Inflammatory macrophage (primary cell): ENCODE results near the gene LONP2.
"Not testable (repeated sequence)": the region's sequence is repeated elsewhere in the genome, so short reads cannot be mapped to it uniquely, and the experiment has no call there.

Experiments
- DNase-seq, 2 donors: peaks; one replicate each; pipeline ENCODE4 v3.0.0-alpha.2; 2020 to 2022

Gene LONP2

DNA sequence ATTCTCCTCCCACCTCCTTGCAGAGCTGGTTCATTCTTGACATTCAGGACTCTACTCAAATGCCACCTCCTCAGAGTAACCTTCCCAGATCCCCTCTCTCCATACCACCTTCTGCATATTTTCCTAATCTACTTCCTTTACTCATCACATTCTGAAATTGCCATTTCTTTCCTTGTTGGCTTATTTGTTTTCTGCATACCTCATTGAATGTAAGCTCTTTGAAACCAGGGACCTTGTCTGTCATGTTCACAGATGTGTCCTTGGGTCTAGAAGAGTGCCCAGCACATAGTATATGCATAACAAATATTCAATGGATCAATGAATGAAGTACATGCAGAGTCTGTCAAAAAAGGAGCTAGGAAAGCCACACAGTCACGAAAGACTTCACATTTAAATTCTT lies 7.8 kb upstream of the LONP2 start:
- no peak for DNase-seq

DNA sequence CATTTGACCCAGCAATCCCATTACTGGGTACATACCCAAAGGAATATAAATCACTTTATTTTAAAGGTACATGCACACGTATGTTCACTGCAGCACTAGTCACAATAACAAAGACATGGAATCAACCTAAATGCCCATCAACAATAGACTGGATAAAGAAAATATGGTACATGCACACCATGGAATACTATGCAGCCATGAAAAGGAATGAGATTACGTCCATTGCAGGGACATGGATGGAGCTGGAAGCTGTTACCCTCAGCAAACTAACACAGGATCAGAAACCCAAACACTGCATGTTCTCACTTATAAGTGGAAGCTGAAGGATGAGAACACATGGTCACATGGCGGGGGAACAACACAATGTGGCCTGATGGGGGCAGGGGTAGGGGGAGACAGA lies 4.0 kb upstream of the LONP2 start:
- not testable (repeated sequence) for DNase-seq

DNA sequence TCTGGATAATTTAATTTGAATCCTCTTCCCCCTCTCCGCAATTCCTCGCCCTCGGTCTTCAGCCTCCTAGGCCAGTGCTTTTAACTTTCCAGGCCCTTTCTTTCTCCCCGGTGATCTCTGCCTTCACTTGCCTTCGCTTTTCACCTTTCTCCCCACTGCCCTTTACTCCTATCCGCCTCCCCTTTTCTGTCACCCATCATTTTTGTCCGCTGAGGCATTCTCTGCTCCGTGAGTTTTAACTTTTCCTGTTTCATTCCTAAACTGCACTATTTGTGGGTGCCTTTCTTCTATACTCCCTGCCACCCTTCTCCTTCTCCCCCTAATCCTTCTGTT lies 729 bp downstream of the LONP2 start:
- DNase-seq: no peak

DNA sequence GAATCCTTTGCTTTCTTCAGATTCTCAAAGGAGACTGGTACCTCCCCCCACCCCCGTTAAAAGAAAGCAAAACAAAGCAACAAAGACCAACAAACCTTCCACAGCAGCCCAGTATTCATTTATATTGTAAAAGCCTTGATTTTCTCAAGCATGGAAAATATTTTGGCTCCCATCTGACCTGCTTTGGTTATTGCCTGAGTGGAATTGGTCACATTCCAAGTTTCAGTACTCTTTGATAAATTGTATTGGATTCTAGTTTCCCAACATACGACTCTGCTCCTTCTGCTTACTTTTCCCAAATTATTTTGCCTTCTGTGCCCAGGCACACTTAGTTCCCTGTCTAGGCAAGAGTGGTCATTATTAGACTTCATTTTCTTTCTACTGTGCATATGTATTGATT lies 2.0 kb downstream of the LONP2 start:
- no peak for DNase-seq

DNA sequence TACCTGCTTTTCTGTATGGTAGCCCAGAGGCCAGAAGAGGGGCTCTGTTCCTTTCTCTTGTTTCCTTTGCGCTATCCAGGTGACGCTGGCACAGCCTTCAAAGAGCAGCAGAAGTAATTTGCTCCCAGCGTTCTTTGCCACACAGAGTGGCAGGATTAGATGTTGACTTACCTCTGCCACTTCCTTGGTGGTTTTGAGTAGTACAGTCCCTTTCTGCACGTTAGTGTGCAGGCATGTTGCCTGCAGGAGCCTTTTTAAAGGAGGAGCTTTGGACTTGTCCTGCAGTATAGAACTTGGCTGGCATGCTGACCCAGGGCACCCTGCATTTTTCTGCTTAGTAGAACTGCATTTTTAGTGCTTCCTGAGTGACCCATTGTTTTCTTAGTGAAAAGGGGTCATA lies 3.2 kb downstream of the LONP2 start, which contains the start of gene ABCC11:
Gene ABCC11 (minus strand): TSS at position 229 of the 400 bp plus-strand sequence. CDS start 15,618 bp downstream, outside the sequence.
- no peak for DNase-seq

DNA sequence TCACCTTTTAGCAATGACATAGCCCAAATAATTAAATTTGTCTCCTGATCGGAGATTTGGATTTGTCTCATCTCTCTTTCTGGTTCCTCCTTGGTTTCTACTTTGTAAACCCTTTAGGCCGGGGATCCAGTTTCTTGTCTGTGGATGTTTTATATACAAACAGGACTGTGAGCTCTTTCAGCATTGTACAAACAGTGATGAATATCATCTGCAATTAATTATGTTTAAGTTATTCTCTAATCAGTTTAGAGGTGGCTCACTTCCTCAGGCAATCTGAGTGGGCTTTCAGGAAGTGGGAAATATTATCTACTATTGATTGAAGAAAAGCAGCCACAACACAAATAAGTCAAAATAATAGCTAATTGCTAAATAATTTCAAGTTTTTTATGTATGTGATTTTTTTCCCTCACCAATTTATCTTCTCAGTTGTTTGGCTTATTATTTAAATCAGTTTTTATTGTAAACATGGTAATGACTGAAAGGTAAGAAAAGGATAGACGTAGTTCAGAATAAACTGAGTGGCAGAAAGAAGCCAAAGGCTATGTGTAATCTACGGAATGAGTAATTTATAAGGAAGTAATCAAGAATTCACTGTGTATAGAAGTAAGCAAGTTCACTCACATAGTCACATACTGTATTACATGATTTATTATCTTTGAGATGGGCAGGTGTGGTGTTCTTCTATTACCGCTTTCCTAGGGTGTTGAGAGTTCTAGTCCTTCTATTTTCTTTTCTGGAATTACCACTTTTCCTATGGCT lies 6.6 kb downstream of the LONP2 start:
- no peak for DNase-seq

DNA sequence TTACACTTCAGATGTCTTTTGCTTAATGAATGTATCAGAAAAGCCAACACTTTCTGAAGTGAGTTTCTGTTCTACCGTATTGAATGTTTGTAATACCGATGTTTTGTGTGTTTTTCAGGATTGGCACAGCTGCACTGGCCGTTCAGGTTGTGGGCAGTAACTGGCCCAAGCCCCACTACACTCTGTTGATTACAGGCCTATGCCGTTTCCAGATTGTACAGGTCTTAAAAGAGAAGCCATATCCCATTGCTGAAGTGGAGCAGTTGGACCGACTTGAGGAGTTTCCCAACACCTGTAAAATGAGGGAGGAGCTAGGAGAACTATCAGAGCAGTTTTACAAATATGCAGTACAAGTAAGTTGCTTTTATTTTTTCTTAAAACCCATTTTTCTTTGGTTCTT lies 7.9 kb downstream of the LONP2 start:
- no peak for DNase-seq

DNA sequence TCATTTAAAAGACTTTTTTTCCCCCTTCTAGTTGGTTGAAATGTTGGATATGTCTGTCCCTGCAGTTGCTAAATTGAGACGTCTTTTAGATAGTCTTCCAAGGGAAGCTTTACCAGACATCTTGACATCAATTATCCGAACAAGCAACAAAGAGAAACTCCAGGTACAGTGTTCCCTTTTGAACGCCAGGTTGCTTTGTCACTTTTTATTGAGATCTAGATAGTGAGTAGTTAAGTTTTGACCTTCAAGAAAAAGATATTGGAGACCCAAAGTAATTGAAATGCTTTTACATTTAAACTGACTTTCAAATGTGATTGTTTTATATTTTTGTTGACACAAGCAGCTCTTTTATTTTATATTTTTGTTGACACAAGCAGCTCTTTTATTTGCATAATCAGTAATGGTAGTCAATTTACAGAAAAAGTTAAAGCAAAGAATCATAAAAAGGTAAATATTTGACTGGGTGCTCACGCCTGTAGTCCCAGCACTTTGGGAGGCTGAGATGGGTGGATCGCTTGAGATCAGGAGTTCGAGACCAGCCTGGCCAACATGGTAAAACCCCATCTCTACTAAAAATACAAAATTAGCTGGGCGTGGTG lies 12.6 kb downstream of the LONP2 start:
- no peak for DNase-seq

DNA sequence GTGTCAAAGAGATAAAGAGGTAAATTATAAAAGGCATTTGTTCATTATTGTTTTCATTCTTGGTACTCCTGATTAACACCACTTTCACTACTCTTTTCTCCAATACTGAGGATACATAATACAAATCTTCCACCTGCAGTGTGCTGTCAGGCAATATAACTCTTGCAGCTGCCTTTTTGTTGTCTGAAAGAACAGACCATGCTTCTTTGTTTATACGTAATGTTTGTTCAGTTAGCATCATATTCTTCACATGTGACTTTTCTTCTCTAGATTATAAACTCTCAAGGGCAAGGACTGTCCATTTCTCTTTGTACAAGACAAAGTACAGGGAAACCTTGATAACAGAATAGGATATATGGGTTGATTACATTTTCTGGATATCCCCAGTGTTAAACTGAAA lies 17.5 kb downstream of the LONP2 start:
- DNase-seq: no peak

DNA sequence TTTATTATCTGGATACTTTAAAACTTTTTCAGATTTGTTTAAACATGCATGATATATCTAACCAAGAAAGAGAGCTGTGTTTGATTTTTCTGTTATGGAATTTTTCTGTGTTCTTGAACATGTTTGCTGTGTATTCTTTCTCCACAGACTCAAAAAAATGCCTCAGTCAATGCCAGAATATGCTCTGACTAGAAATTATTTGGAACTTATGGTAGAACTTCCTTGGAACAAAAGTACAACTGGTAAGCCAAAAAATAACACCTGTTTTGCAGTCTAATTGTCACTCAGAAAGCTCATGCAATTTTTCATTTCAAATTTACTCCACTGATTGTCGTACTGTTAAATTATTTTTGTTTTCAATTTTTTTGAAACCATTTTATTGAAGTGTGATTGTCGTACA lies 18.5 kb downstream of the LONP2 start:
- DNase-seq: no peak

DNA sequence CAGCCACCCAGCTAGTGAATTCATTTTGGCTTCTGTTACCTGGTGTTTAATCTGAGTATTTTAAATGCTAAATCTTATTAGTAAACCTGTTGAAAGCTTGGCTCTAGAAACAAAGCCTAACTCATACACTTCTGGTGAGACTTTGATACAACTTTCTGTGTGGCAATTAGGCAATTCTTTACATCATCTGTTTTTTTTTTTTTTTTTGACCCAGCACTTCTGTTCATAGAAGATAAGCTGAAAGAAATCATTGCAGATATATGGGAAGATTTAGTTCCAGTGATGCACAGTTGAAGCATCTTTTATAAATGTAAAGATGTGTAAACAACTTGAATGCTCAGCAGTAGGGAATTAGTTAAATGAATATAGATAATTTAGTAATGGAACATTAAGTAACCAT lies 24.9 kb downstream of the LONP2 start:
- no peak for DNase-seq

DNA sequence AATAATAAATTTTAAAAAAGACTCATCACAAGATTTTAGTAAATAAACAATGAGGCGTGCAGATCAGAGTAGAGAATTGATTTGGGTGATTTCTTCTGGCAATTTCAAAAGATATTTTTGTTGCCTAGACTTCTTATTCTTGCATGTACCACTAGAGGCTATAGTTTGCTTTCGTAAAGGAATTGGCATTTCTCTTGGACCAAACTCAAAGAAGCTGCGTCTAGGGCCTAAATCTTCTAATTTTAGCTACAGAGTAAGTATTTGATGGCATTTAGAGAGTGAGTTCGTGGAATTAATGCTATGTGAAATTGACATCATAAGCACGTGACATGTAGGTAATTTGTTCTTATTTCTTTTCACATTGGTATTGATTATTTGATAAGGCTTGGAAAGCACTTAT lies 27.6 kb downstream of the LONP2 start:
- no peak for DNase-seq

DNA sequence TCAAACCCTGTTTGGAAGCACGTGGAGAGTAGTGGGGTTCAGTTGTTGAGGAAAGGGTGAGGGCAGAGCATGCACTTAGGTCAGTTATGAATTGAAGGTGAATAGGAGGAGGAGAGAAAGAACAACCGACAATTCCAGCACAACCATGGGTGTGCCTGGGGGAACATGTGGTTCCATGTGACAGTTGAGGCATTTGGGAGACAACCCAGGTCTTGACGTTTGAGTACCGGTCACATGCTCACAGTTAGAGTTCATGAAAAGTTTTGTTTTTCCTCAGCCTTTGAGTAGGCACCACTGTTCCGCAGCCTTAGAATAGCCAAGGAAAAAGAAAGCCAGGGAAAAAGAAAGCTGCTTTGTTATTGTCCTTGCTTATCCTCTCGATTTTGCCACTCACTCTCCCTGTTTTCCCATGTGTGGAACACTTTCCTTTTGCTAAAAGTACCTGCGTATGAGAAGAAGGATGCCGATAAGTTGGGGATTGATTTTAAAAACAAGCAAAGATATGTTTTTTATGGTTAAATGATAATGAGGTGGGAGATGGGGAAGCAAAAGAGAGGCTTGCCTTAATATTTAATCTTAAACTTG lies 28.8 kb downstream of the LONP2 start:
- no peak for DNase-seq

DNA sequence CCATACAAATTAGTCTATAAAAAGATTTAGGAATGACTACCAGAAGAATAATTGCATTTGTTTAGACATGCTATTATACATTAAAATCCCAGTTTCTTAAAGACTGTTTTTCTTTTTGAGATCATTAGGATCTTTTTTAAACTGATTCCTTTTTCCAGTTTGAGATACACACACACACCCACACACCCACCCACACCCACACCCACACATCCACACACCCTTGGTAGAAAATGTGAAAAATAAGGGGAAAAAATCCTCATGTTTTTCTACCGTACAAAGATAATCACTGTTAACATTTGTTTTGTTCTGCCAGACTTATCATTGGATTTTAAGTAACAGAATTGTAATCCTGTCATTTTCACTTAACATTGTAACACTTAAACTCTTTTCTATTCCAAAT lies 30.4 kb downstream of the LONP2 start:
- no peak for DNase-seq

DNA sequence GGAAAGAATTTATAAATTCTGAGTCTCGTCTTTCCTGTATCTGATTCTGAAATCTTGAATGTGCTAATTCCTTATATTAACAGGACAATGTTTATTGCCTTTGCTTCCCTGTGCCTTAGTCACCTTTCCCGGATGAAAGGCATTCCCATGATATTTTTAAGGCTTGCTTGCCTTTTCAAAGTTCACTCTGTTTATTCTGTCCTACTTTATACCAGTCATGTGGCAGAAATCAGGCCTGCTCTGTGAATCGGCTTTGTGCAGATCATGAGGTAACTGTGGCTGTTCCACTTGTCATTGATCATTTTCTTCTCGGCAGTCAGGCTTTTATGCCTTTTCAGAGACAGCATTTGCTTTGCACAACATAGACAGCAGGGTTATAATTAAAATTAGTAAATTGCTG lies 32.0 kb downstream of the LONP2 start:
- DNase-seq: no peak

DNA sequence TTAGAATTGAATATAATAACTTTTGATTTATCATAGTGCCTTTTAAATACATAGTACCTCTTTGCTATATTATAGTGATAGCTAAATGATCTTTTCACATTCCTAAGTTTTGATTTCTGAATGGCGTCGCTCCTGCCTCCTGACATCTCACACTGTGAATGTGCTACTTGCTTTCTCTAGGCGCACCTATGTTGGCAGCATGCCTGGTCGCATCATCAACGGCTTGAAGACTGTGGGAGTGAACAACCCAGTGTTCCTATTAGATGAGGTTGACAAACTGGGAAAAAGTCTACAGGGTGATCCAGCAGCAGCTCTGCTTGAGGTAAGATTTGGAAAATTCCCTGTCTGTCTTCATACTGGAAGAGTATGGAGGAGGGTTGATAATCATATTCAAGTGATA lies 33.1 kb downstream of the LONP2 start:
- no peak for DNase-seq

DNA sequence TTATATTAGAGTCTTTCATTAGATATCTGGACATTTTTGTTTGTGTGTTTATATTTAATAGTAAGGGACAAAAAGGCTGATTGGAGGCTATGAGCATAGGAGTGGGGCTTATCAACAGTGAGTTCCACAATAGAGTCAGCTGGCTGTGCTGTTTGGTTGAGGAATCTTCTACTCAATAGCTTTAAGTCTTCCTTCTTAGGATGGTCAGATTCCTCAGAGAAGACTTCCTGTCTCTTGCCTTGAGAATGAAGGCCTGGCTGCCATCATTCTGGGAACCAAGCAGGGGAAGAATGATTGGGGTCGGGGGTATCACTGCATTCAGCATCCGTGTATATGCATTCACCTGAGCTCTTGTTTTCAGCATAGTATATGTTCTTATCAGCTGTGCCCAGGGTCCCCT lies 35.1 kb downstream of the LONP2 start:
- DNase-seq: no peak

DNA sequence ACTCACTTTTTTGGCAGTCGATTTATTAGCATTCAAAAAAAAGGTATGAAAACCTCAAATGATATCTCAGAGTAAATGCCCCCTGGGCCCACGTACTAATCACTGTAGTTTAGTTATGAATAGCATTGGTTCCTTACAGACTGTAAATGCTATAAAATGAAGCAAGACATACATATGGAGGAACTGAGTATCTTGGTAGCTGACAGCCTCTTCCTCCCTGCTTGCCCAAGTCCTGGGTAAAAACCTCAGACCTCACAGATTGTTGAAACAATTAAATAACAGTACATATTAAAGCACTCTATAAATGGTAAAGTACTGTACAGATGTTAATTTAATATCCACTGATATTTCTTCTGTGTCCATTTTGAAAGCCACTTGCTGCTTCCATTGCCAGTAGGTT lies 36.4 kb downstream of the LONP2 start:
- peak; percentile 59 to 65 for DNase-seq

DNA sequence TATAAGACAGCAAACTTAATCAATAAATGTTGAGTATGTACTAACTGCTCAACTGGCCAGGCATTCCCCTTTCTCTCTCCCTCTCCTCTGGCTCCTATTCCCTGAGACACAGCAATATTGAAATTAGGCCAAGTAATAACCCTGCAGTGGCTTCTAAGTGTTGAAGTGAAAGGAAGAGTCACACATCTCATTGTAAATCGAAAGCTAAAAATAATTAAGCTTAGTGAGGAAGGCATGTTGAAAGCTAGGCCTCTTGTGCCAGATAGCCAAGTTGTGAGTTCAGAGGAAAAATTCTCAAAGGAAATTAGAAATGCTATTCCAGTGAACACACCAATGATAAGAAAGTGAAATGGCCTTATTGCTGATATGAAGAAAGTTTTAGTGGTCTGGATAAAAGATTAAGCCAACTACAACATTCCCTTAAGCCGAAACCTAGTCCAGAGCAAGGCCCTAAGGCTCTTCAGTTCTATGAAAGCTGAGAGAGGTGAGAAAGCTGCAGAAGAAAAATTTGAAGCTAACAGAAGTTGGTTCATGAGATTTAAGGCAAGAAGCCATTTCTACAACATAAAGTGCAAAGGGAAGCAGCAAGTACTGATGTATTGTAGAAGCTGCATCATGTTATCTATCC lies 38.6 kb downstream of the LONP2 start:
- DNase-seq: no peak

DNA sequence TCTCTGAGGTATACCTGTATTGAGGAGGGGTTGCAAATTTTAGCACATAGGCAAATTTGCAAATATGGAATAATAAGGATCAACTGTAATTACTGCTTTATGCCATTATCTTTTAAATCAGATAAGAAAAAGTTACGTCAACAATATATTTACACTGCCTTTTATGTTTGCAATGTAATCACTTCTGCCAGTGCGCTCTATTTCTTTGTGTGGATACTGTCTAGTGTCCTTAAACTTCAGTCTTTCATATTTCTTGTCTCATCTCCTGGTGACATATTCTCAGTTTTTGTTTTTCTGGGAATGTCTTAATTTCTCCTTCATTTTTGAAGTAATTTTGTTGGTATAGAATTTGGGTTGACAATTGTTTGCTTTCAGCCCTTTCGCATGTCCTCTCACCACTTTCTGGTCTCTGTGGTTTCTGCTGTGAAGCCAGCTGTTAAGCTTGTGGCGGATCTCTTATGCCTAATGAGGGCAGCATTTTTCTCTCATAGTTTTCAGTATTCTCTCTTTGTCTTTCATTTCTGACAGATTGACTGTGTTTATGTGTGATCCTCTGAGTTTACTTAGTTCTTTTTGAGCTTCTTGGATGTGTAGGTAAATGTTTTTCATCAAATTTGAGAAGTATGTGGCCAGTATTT lies 40.8 kb downstream of the LONP2 start:
- DNase-seq: no peak

DNA sequence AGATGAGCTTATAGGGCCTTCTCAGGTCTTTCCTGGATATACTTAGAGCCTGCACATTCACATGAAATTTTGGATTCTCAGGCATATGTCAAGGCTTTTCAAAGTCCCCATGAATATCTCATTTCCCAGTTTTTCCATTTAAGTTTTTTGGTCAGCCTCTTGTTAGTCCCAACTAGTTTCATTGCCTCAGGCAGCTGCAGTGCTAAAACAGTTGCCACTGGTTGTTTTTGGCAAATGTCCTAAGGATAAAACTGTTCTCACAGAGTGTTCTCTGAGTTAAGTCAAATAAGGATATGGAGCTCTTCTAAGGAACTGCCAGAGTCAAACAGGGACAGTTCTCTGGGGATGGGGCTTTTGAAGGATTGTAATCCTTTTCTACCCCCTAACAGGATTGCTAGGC lies 43.1 kb downstream of the LONP2 start:
- no peak for DNase-seq

DNA sequence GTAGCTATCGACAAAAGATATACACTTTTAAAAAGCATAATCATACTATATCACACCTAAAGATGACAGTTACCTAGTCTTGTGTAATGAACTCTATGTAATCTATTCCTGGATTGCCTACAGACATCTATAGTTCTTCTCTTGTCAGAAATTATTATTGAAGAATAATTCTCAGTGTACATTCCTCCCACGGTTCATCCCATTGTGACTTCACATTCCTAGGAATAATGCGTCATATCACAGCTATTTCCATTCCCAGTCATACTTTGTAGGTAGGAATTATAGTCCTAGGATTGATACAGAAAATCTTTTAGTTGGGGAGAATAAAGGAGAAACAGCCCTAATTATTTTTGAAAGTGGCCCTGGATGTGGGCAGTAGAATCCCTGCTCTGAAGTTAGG lies 47.2 kb downstream of the LONP2 start:
- no peak for DNase-seq

DNA sequence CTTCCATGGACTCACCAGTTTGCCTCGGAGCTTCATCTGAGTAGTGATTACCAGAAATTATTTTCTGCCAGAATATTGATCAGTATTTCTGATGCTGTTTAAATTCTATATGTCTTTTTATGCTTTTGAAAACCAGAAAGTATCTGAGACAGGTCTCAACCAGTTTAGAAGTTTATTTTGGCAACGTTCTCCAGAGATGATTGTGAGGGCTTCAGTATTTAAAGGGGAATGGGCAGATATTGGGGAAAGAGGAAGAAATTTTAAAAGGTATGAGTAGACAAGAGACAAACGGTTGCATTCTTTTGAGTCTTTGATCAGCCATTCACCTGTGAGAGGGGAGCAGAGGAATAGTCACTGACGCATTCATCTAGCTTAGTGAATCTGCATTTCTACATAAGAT lies 47.7 kb downstream of the LONP2 start:
- no peak for DNase-seq

DNA sequence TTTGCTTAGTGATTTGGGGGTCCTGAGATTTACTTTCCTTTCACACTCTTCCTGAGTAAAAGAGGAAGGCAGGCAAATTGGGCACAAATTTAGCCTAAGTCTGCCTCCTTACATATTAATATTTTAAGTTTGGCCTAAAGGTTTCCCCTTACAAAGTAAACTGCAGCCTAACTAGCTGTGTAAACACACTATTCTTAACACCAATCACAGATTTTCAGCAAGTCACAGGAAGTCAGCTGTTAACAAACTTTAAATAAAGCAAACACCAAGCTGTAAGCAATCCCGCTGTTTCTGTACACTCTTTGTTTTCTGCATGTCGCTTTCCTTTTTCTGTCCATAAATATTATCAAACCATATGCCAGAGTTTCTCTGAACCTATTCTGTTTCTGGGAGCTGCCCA lies 48.4 kb downstream of the LONP2 start:
- DNase-seq: no peak
